ENCODE data around the gene IRAG1. TPM values are rescaled to one million over a fixed set of nuclear protein-coding genes. Genes with fewer than 3 reads are reported as not detected.

Gene IRAG1
- total RNA-seq, 2 experiments from 2014 or later = not detected

GRCh38 chr11:10653946-10654810, 39.4 kb downstream of the IRAG1 start:
- no peaks in the 10 kb centered on the region for H4K20me1 ChIP-seq (ENCODE audit: insufficient read depth, low read length)
- CTCF ChIA-PET (ENCODE audit: unreplicated experiment) = no interaction called here
- H2AFZ ChIP-seq (ENCODE audit: low read length) = peak overlapping the region; percentile 12; the same call in 1 of the 2 replicates
- no peaks in the 10 kb centered on the region for H3K9me3 ChIP-seq (ENCODE audit: low read length)
- DNase-seq (ENCODE audit: low spot score) = peak; percentile 63
- no peak overlapping the region for H3K4me3 ChIP-seq (ENCODE audit: low read depth, low read length, poor library complexity, severe bottlenecking)
- intact Hi-C loops (cut with micrococcal nuclease; ENCODE audit: unreplicated experiment) = loop anchor here (1.0 to 5.0 kb wide), 4 partner anchors 83 to 248 kb away; no protein-coding TSS in a partner anchor
- no TSS peak for BruUV-seq (replicated peaks)
- H3K4me2 ChIP-seq (ENCODE audit: low read length) = no peak overlapping the region
- no peaks in the 10 kb centered on the region for H3K9me2 ChIP-seq (ENCODE audit: insufficient read depth, low read length)
- POLR2A ChIA-PET = interaction anchor here (1.0 kb wide), 1 partner anchor 241 kb away, joined by 4 read pairs; no protein-coding TSS in a partner anchor
- H3K27ac ChIP-seq (ENCODE audit: low read depth, low read length, poor library complexity, severe bottlenecking) = no peak overlapping the region
- peak; percentile 89 for TF ChIP-seq CTCF (conservative IDR thresholded peaks at IDR 0.05; ENCODE audit: low read length)
- no peak for TF ChIP-seq EZH2phosphoT487 (IDR thresholded peaks at IDR 0.05; ENCODE audit: borderline replicate concordance, low read depth, low read length)
- H3K4me1 ChIP-seq (ENCODE audit: insufficient read depth, low read length, poor library complexity, severe bottlenecking) = no peaks in the 10 kb centered on the region
- H3K36me3 ChIP-seq (ENCODE audit: insufficient read depth, low read length) = no peaks in the 10 kb centered on the region
- no peaks in the 10 kb centered on the region for H3K79me2 ChIP-seq (ENCODE audit: insufficient read depth, low read depth, low read length)

GRCh38 chr11:10653261-10653660, 40.3 kb downstream of the IRAG1 start:
- no peaks in the 10 kb centered on the region for H3K36me3 ChIP-seq (ENCODE audit: insufficient read depth, low read length)
- no peak overlapping the region for H3K4me3 ChIP-seq (ENCODE audit: low read depth, low read length, poor library complexity, severe bottlenecking)
- no peak overlapping the region for H2AFZ ChIP-seq (ENCODE audit: low read length)
- ChIA-PET CTCF (ENCODE audit: unreplicated experiment) (no interaction called here), POLR2A (interaction anchor here (1.0 kb wide), 1 partner anchor 240 kb away, joined by 4 read pairs; no protein-coding TSS in a partner anchor)
- no TSS peak for BruUV-seq (replicated peaks)
- DNase-seq (ENCODE audit: low spot score) = no peak
- no peaks in the 10 kb centered on the region for H3K9me2 ChIP-seq (ENCODE audit: insufficient read depth, low read length)
- no peaks in the 10 kb centered on the region for H3K9me3 ChIP-seq (ENCODE audit: low read length)
- no peaks in the 10 kb centered on the region for H3K4me1 ChIP-seq (ENCODE audit: insufficient read depth, low read length, poor library complexity, severe bottlenecking)
- TF ChIP-seq EZH2phosphoT487 (IDR thresholded peaks at IDR 0.05; ENCODE audit: borderline replicate concordance, low read depth, low read length) (no peak), CTCF (conservative IDR thresholded peaks at IDR 0.05; ENCODE audit: low read length) (no peak)
- no peak overlapping the region for H3K27ac ChIP-seq (ENCODE audit: low read depth, low read length, poor library complexity, severe bottlenecking)
- no peaks in the 10 kb centered on the region for H3K79me2 ChIP-seq (ENCODE audit: insufficient read depth, low read depth, low read length)
- intact Hi-C loops (cut with micrococcal nuclease; ENCODE audit: unreplicated experiment) = loop anchor here (5.0 kb wide), 2 partner anchors 84 to 136 kb away; no protein-coding TSS in a partner anchor
- no peak overlapping the region for H3K4me2 ChIP-seq (ENCODE audit: low read length)
- H4K20me1 ChIP-seq (ENCODE audit: insufficient read depth, low read length) = no peaks in the 10 kb centered on the region

Data from OCI-LY7 (cell line).